ENCODE measurements around the gene PTGDS.

GRCh38 chr9:136946228-136947027 lies 30.9 kb upstream of the PTGDS start:
- TF ChIP-seq POLR2A (IDR thresholded peaks at IDR 0.05) (no peak), CTCF (IDR thresholded peaks at IDR 0.05) (no peak)

Data from adrenal gland (tissue), 5 donors.